ENCODE data around the gene GAL3ST2. TPM values are rescaled to one million over a fixed set of nuclear protein-coding genes. Genes with fewer than 3 reads are reported as not detected.

The GAL3ST2 gene
- total RNA-seq, 1 experiment from 2014 or later, result not detected

GRCh38 chr2:241811952-241812729 is 35.5 kb downstream of the GAL3ST2 start:
- no TSS peak for BruUV-seq (replicated peaks)
- Histone ChIP-seq H3F3A (ENCODE audit: low read length, unreplicated experiment) (no peaks in the 10 kb centered on the region), H3K4me1 (ENCODE audit: insufficient read depth, low read length) (no peaks in the 10 kb centered on the region), H4K20me1 (ENCODE audit: low read length) (no peaks in the 10 kb centered on the region), H3K9ac (ENCODE audit: low read length) (no peak overlapping the region), H2AFZ (ENCODE audit: low read length) (no peak overlapping the region), H3K27me3 (ENCODE audit: low read length) (no peaks in the 10 kb centered on the region), H3K79me2 (ENCODE audit: low read length) (no peaks in the 10 kb centered on the region), H3K4me2 (ENCODE audit: low read length) (no peak overlapping the region), H3K27ac (ENCODE audit: low read length) (no peak overlapping the region), H3K9me3 (ENCODE audit: low read length) (no peaks in the 10 kb centered on the region), H3K9me2 (replicated peaks; ENCODE audit: low read length) (no peaks in the 10 kb centered on the region), H3K36me3 (ENCODE audit: low read depth, low read length) (no peaks in the 10 kb centered on the region), H3K4me3 (ENCODE audit: low read length) (no peak overlapping the region)
- TF ChIP-seq, protein P1, sequence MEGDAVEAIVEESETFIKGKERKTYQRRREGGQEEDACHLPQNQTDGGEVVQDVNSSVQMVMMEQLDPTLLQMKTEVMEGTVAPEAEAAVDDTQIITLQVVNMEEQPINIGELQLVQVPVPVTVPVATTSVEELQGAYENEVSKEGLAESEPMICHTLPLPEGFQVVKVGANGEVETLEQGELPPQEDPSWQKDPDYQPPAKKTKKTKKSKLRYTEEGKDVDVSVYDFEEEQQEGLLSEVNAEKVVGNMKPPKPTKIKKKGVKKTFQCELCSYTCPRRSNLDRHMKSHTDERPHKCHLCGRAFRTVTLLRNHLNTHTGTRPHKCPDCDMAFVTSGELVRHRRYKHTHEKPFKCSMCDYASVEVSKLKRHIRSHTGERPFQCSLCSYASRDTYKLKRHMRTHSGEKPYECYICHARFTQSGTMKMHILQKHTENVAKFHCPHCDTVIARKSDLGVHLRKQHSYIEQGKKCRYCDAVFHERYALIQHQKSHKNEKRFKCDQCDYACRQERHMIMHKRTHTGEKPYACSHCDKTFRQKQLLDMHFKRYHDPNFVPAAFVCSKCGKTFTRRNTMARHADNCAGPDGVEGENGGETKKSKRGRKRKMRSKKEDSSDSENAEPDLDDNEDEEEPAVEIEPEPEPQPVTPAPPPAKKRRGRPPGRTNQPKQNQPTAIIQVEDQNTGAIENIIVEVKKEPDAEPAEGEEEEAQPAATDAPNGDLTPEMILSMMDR (conservative IDR thresholded peaks at IDR 0.05; ENCODE audit: low read depth, low read length), result no peak
- no peak for TF ChIP-seq EZH2phosphoT487 (IDR thresholded peaks at IDR 0.05; ENCODE audit: borderline replicate concordance, low read length)
- TF ChIP-seq EZH2 (IDR thresholded peaks at IDR 0.05; ENCODE audit: low read length, unreplicated experiment), result no peak
- ChIA-PET CTCF (no interaction called here), POLR2A (ENCODE audit: unreplicated experiment) (no interaction called here)
- DNase-seq (no peak), ATAC-seq (no peak)
- intact Hi-C loops (cut with micrococcal nuclease), result no loop called here

DNA sequence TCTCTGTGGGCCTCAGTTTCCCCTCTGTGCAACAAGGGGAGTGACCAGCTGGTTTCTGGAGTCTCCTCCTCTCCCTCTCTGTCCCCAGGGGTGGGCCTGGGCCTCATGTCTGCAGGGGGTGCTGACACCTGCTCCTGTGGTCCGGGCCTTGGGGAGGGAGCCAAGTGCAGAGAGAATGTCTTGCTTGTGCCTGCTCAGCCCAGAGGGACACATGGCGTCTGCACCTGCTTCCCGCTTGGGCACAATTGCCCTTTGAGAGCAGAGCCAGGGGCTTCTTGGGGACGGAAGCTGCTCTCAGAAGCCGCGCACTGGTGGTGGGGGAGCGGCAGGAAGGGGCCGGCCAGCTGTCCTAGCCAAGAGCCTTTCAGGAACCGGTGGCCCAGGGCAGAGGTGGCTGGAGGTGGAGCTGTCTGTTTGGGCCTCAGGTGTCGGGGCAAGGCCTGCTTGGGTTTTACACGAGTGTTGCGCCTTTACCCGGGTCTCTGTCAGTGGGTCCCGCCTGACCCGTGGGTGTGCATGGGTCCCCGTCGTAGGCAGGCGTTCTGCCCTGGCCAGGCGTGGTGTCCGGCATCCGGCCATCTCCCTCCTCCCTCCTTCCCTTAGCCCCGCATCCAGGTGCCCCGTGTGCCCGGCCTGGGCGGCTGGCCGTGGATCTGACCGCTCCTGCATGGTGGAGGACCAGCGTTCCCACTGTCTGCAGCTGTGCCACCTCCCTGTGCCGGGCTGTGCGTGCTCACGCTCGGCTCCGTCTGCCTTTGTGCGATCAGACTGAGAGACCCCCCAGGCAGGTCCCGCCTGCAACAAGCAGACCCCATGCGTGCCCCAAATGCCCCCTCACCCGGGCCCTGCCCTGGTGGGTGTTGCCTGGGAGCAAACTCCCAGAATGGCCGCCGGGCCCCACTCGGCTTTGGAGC is 36.4 kb downstream of the GAL3ST2 start:
- Histone ChIP-seq H3K27me3 (ENCODE audit: low read length) (no peaks in the 10 kb centered on the region), H2AFZ (ENCODE audit: low read length) (no peak overlapping the region), H3K9ac (ENCODE audit: low read length) (no peak overlapping the region), H3K4me2 (ENCODE audit: low read length) (no peak overlapping the region), H4K20me1 (ENCODE audit: low read length) (no peaks in the 10 kb centered on the region), H3K36me3 (ENCODE audit: low read depth, low read length) (no peaks in the 10 kb centered on the region), H3K79me2 (ENCODE audit: low read length) (no peaks in the 10 kb centered on the region), H3K4me1 (ENCODE audit: insufficient read depth, low read length) (no peaks in the 10 kb centered on the region), H3K9me2 (replicated peaks; ENCODE audit: low read length) (no peaks in the 10 kb centered on the region), H3F3A (ENCODE audit: low read length, unreplicated experiment) (no peaks in the 10 kb centered on the region), H3K4me3 (ENCODE audit: low read length) (no peak overlapping the region), H3K27ac (ENCODE audit: low read length) (no peak overlapping the region), H3K9me3 (ENCODE audit: low read length) (no peaks in the 10 kb centered on the region)
- CTCF ChIA-PET, result no interaction called here
- no TSS peak for BruUV-seq (replicated peaks)
- DNase-seq (no peak), ATAC-seq (no peak)
- intact Hi-C loops (cut with micrococcal nuclease), result no loop called here
- POLR2A ChIA-PET (ENCODE audit: unreplicated experiment), result no interaction called here
- no peak for TF ChIP-seq EZH2 (IDR thresholded peaks at IDR 0.05; ENCODE audit: low read length, unreplicated experiment)
- no peak for TF ChIP-seq EZH2phosphoT487 (IDR thresholded peaks at IDR 0.05; ENCODE audit: borderline replicate concordance, low read length)
- TF ChIP-seq, protein P1 (conservative IDR thresholded peaks at IDR 0.05; ENCODE audit: low read depth, low read length), result no peak

Measured in PC-3 (cell line).